ENCODE data around the gene KCNH1.

The KCNH1 gene

GRCh38 chr1:211145944-211146343 is 12.0 kb upstream of the KCNH1 start:
- no peak for DNase-seq
- no peak overlapping the region for H3K27ac ChIP-seq (ENCODE audit: insufficient read depth, low read length, poor library complexity, severe bottlenecking)
- H3K9me3 ChIP-seq (ENCODE audit: control insufficient read depth, low read length), result no peaks in the 10 kb centered on the region
- no peak overlapping the region for H3K4me3 ChIP-seq (ENCODE audit: insufficient read depth, low read depth, low read length, poor library complexity, severe bottlenecking)
- peaks cover 9% of the 10 kb centered on the region for H3K27me3 ChIP-seq (replicated peaks; ENCODE audit: control insufficient read depth, insufficient read depth, low read length, poor library complexity, severe bottlenecking)
- no peaks in the 10 kb centered on the region for H3K4me1 ChIP-seq (ENCODE audit: control insufficient read depth, insufficient read depth, low read length, poor library complexity, severe bottlenecking)
- no peaks in the 10 kb centered on the region for H3K36me3 ChIP-seq (ENCODE audit: control insufficient read depth, insufficient read depth, low read length)

DNA sequence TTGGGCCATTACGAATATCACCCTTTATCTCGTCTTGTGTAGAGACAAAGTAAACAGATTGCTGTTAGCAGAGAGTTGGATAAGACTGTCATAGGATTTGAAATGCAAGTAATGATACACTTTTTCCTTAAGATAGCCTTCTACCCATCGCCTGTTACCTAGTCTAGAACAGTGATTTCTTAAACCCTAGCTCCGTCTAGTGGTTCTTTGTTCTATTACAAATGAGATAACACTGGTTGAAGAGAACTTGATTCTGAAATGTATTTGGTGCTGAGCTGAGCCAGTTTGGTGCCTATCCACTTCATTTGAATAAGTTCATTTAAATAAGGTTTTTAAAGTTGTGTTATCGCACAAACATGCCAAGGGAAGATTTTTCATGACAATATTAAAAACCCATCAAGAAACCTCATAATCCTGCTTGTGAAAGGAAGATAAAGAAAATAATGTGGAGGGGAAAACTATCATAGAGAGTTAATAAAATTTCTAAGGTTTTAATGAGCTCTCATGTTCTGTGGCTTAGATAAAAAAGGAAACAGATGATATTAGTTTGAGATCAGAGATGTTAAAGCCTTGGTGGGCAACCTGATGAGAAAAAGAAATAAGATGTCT is 1.5 kb upstream of the KCNH1 start:
- Histone ChIP-seq H3K36me3 (ENCODE audit: control insufficient read depth, insufficient read depth, low read length) (no peaks in the 10 kb centered on the region), H3K27ac (ENCODE audit: insufficient read depth, low read length, poor library complexity, severe bottlenecking) (no peak overlapping the region), H3K4me1 (ENCODE audit: control insufficient read depth, insufficient read depth, low read length, poor library complexity, severe bottlenecking) (peaks cover 8% of the 10 kb centered on the region), H3K4me3 (ENCODE audit: insufficient read depth, low read depth, low read length, poor library complexity, severe bottlenecking) (no peak overlapping the region), H3K9me3 (ENCODE audit: control insufficient read depth, low read length) (no peaks in the 10 kb centered on the region), H3K27me3 (replicated peaks; ENCODE audit: control insufficient read depth, insufficient read depth, low read length, poor library complexity, severe bottlenecking) (peaks cover 11% of the 10 kb centered on the region)
- DNase-seq, result no peak

DNA sequence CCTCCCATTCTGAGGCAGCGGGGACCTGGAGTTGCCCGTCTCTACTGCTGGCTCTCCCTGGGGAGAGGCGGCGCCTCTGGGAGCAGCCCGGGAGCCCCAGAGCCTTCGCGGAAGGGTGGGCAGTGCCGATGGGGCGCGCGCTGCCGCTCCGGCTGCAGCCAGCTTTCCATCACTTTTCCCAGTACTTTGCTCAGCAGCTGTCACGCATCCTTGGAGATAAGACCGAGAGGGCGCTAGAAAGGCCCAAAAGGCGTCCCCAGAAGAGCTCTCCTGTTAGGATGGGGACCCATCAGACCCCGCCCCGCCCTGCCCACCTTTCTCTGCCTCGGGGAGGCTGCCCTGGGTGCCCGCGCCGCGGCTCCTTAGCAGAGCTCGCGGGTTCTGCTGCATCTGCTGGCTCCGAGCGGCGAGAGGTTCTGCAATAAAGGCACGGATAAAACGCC is 534 bp downstream of the KCNH1 start:
- DNase-seq, result no peak
- peaks cover 11% of the 10 kb centered on the region for H3K27me3 ChIP-seq (replicated peaks; ENCODE audit: control insufficient read depth, insufficient read depth, low read length, poor library complexity, severe bottlenecking)
- H3K4me3 ChIP-seq (ENCODE audit: insufficient read depth, low read depth, low read length, poor library complexity, severe bottlenecking), result peak overlapping the region; percentile 56

DNA sequence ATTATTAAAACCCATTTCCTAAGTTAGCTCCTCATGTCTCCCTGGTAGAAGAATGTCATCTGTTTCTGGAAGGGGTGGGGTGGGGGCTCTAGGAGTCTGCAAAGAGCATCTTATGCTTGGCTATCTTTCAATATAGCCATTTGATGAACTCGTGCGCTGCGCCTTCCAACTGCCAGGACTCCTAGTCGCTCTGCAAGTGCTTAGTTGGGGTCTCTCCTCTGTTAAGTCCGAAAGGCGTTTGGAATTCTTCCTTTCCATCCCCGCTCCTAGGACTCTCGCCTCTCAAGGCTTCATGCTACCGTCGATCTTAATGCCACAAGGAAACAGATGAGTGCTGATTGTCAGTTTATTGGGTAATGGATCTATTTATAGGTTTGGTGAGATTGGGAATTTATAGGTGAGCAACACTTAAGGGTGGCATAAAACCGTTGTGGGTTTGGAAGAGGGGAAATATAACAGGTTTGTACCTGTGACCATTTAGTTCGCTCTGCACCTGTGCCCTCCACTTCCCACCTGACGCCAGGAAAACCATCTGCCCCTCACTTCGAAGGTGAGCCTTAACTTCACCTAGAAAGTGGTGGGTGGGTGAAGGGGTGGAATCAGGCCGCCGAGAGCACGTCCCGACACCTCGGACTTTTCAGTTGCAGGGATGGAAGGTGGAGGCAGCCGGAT is 1.1 kb downstream of the KCNH1 start:
- H3K27ac ChIP-seq (ENCODE audit: insufficient read depth, low read length, poor library complexity, severe bottlenecking), result no peak overlapping the region
- peaks cover 8% of the 10 kb centered on the region for H3K4me1 ChIP-seq (ENCODE audit: control insufficient read depth, insufficient read depth, low read length, poor library complexity, severe bottlenecking)
- no peaks in the 10 kb centered on the region for H3K36me3 ChIP-seq (ENCODE audit: control insufficient read depth, insufficient read depth, low read length)
- H3K27me3 ChIP-seq (replicated peaks; ENCODE audit: control insufficient read depth, insufficient read depth, low read length, poor library complexity, severe bottlenecking), result peaks cover 11% of the 10 kb centered on the region
- no peaks in the 10 kb centered on the region for H3K9me3 ChIP-seq (ENCODE audit: control insufficient read depth, low read length)
- peak overlapping the region; percentile 56 for H3K4me3 ChIP-seq (ENCODE audit: insufficient read depth, low read depth, low read length, poor library complexity, severe bottlenecking)
- DNase-seq, result no peak

More for the DNA sequence above, 534 bp downstream of the KCNH1 start:
- Histone ChIP-seq H3K36me3 (ENCODE audit: control insufficient read depth, insufficient read depth, low read length) (no peaks in the 10 kb centered on the region), H3K27ac (ENCODE audit: insufficient read depth, low read length, poor library complexity, severe bottlenecking) (no peak overlapping the region), H3K9me3 (ENCODE audit: control insufficient read depth, low read length) (no peaks in the 10 kb centered on the region), H3K4me1 (ENCODE audit: control insufficient read depth, insufficient read depth, low read length, poor library complexity, severe bottlenecking) (peaks cover 8% of the 10 kb centered on the region)

DNA sequence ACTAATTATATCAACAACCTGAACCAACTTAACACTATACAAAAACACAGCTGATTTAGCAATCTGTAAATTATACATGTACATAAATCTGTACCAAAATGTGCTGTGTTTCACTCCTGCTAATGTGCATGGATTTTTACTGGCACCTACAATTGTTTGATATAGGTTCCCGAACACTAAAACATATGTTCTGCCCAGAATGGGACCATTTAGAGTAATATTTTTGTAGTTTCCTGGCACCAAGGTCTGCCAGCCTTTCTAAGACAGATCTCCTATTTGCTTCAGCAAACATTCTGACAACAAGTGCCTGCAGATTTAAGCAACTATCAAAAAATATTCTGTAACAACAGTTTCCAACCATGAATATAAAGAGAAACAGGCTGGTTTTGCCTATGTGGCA is 4.2 kb downstream of the KCNH1 start:
- DNase-seq, result no peak
- Histone ChIP-seq H3K4me3 (ENCODE audit: insufficient read depth, low read depth, low read length, poor library complexity, severe bottlenecking) (no peak overlapping the region), H3K9me3 (ENCODE audit: control insufficient read depth, low read length) (no peaks in the 10 kb centered on the region), H3K4me1 (ENCODE audit: control insufficient read depth, insufficient read depth, low read length, poor library complexity, severe bottlenecking) (peaks cover 8% of the 10 kb centered on the region), H3K36me3 (ENCODE audit: control insufficient read depth, insufficient read depth, low read length) (no peaks in the 10 kb centered on the region), H3K27me3 (replicated peaks; ENCODE audit: control insufficient read depth, insufficient read depth, low read length, poor library complexity, severe bottlenecking) (peaks cover 11% of the 10 kb centered on the region), H3K27ac (ENCODE audit: insufficient read depth, low read length, poor library complexity, severe bottlenecking) (no peak overlapping the region)

DNA sequence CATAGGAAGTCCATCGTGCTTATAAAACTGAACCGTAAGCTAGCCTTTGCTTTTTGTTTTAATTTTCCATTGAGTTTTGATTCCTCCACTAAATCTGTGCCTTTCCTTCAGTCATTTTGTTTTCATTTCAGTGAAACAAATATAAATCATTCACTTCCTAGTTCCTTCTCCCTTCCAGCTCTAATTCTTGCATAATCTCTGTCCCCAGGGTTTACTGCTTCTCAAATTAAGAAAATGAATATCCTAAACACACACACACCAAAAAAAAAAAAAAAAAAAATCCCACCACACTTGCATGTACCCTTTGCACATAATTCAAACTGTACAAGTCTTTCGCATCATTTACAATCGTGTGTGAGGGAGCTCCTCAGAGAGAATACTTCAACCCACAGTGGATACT is 6.8 kb downstream of the KCNH1 start:
- H3K4me1 ChIP-seq (ENCODE audit: control insufficient read depth, insufficient read depth, low read length, poor library complexity, severe bottlenecking), result no peaks in the 10 kb centered on the region
- H3K27me3 ChIP-seq (replicated peaks; ENCODE audit: control insufficient read depth, insufficient read depth, low read length, poor library complexity, severe bottlenecking), result no peaks in the 10 kb centered on the region
- DNase-seq, result no peak
- H3K9me3 ChIP-seq (ENCODE audit: control insufficient read depth, low read length), result no peaks in the 10 kb centered on the region
- no peaks in the 10 kb centered on the region for H3K36me3 ChIP-seq (ENCODE audit: control insufficient read depth, insufficient read depth, low read length)
- H3K27ac ChIP-seq (ENCODE audit: insufficient read depth, low read length, poor library complexity, severe bottlenecking), result no peak overlapping the region
- no peak overlapping the region for H3K4me3 ChIP-seq (ENCODE audit: insufficient read depth, low read depth, low read length, poor library complexity, severe bottlenecking)

- Histone ChIP-seq H3K4me1 (ENCODE audit: control insufficient read depth, insufficient read depth, low read length, poor library complexity, severe bottlenecking) (no peaks in the 10 kb centered on the region), H3K27ac (ENCODE audit: insufficient read depth, low read length, poor library complexity, severe bottlenecking) (no peak overlapping the region), H3K27me3 (replicated peaks; ENCODE audit: control insufficient read depth, insufficient read depth, low read length, poor library complexity, severe bottlenecking) (no peaks in the 10 kb centered on the region), H3K4me3 (ENCODE audit: insufficient read depth, low read depth, low read length, poor library complexity, severe bottlenecking) (no peak overlapping the region), H3K36me3 (ENCODE audit: control insufficient read depth, insufficient read depth, low read length) (no peaks in the 10 kb centered on the region), H3K9me3 (ENCODE audit: control insufficient read depth, low read length) (no peaks in the 10 kb centered on the region)
- no peak for DNase-seq
These were observed 7.3 kb downstream of the KCNH1 start for GRCh38 chr1:211126622-211127021.

- H3K9me3 ChIP-seq (ENCODE audit: control insufficient read depth, low read length), result no peaks in the 10 kb centered on the region
- no peak overlapping the region for H3K27ac ChIP-seq (ENCODE audit: insufficient read depth, low read length, poor library complexity, severe bottlenecking)
- no peak for DNase-seq
- H3K4me1 ChIP-seq (ENCODE audit: control insufficient read depth, insufficient read depth, low read length, poor library complexity, severe bottlenecking), result no peaks in the 10 kb centered on the region
- no peaks in the 10 kb centered on the region for H3K27me3 ChIP-seq (replicated peaks; ENCODE audit: control insufficient read depth, insufficient read depth, low read length, poor library complexity, severe bottlenecking)
- no peaks in the 10 kb centered on the region for H3K36me3 ChIP-seq (ENCODE audit: control insufficient read depth, insufficient read depth, low read length)
- H3K4me3 ChIP-seq (ENCODE audit: insufficient read depth, low read depth, low read length, poor library complexity, severe bottlenecking), result no peak overlapping the region
These were observed 15.4 kb downstream of the KCNH1 start for GRCh38 chr1:211118407-211119102.

DNA sequence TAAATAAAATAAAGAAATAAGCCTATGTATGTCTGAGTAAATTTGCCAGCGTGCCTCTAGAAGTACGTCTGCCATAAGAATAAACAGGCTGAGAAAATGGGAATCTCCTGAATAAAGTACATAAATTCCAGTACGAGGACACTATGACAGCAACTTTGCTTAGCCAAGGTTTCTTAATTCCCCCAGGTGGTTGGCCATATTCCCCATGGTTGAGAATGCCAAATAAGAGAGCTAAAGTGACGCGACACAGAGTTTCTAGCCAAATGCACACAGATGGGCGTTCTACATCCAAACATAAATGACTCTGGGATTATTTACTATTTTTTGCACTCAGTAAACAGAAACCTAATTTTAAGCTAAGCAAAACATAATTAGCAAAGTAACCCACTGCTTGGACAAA is 19.5 kb downstream of the KCNH1 start:
- no peaks in the 10 kb centered on the region for H3K36me3 ChIP-seq (ENCODE audit: control insufficient read depth, insufficient read depth, low read length)
- no peak overlapping the region for H3K27ac ChIP-seq (ENCODE audit: insufficient read depth, low read length, poor library complexity, severe bottlenecking)
- DNase-seq, result no peak
- no peaks in the 10 kb centered on the region for H3K4me1 ChIP-seq (ENCODE audit: control insufficient read depth, insufficient read depth, low read length, poor library complexity, severe bottlenecking)
- H3K27me3 ChIP-seq (replicated peaks; ENCODE audit: control insufficient read depth, insufficient read depth, low read length, poor library complexity, severe bottlenecking), result no peaks in the 10 kb centered on the region
- no peaks in the 10 kb centered on the region for H3K9me3 ChIP-seq (ENCODE audit: control insufficient read depth, low read length)
- no peak overlapping the region for H3K4me3 ChIP-seq (ENCODE audit: insufficient read depth, low read depth, low read length, poor library complexity, severe bottlenecking)

GRCh38 chr1:211113566-211113965 is 20.4 kb downstream of the KCNH1 start:
- no peaks in the 10 kb centered on the region for H3K36me3 ChIP-seq (ENCODE audit: control insufficient read depth, insufficient read depth, low read length)
- DNase-seq, result no peak

More at GRCh38 chr1:211113566-211113965, 20.4 kb downstream of the KCNH1 start:
- no peak overlapping the region for H3K4me3 ChIP-seq (ENCODE audit: insufficient read depth, low read depth, low read length, poor library complexity, severe bottlenecking)
- H3K27me3 ChIP-seq (replicated peaks; ENCODE audit: control insufficient read depth, insufficient read depth, low read length, poor library complexity, severe bottlenecking), result no peaks in the 10 kb centered on the region
- H3K27ac ChIP-seq (ENCODE audit: insufficient read depth, low read length, poor library complexity, severe bottlenecking), result no peak overlapping the region
- no peaks in the 10 kb centered on the region for H3K9me3 ChIP-seq (ENCODE audit: control insufficient read depth, low read length)
- H3K4me1 ChIP-seq (ENCODE audit: control insufficient read depth, insufficient read depth, low read length, poor library complexity, severe bottlenecking), result no peaks in the 10 kb centered on the region
